LNCaP clone FGC (cell line): Measurements from ENCODE around the gene DMP1.

Experiments
- DNase-seq: peaks from one replicate; pipeline ENCODE4 v3.0.0-alpha.2; 2011; ENCODE audit warnings: low read depth
- H3K4me3 ChIP-seq: 2 replicates; pipeline ENCODE4 v1.5.1; 2011; ENCODE audit warnings: mild to moderate bottlenecking, low read depth, low read length, control low read depth
- CTCF ChIP-seq: IDR thresholded peaks from 2 replicates; pipeline ENCODE4 v1.5.1; 2012; ENCODE audit warnings: mild to moderate bottlenecking; ENCODE audit not compliant: control insufficient read depth, insufficient read depth; ENCODE audit errors: extremely low read depth

DMP1 gene, protein sequence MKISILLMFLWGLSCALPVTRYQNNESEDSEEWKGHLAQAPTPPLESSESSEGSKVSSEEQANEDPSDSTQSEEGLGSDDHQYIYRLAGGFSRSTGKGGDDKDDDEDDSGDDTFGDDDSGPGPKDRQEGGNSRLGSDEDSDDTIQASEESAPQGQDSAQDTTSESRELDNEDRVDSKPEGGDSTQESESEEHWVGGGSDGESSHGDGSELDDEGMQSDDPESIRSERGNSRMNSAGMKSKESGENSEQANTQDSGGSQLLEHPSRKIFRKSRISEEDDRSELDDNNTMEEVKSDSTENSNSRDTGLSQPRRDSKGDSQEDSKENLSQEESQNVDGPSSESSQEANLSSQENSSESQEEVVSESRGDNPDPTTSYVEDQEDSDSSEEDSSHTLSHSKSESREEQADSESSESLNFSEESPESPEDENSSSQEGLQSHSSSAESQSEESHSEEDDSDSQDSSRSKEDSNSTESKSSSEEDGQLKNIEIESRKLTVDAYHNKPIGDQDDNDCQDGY

GRCh38 chr4:87649980-87650379 is at the start of gene DMP1:
TSS of gene DMP1 (plus strand) at chr4:87650280. CDS start at chr4:87656493, 6,213 bp downstream.
- H3K4me3 ChIP-seq: no peak within 1 kb of the TSS
- TF ChIP-seq CTCF: no peak

DNA sequence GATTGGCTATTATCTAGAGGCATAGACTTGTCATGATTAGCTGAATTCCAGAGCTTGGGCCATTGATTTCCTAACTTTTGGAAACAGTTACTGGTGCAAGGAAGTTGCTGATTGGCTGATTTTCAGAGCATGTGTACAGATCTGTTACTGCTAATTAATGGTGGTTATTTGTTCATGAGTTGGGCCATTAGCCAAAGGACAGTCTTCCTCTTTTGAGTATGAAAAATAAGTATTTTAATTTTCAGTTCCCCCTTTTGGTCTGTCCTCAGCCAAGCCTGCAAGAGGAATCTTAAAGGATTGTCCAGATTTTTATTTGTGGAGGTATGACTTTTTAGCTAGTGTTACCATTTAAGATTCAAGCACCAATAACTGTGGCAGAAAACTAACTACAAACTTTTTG is 48.7 kb upstream of the DMP1 start:
- TF ChIP-seq CTCF: no peak
- DNase-seq: no peak
- no peak overlapping the region for H3K4me3 ChIP-seq

More at GRCh38 chr4:87649980-87650379, at the start of gene DMP1:
- DNase-seq: no peak

DNA sequence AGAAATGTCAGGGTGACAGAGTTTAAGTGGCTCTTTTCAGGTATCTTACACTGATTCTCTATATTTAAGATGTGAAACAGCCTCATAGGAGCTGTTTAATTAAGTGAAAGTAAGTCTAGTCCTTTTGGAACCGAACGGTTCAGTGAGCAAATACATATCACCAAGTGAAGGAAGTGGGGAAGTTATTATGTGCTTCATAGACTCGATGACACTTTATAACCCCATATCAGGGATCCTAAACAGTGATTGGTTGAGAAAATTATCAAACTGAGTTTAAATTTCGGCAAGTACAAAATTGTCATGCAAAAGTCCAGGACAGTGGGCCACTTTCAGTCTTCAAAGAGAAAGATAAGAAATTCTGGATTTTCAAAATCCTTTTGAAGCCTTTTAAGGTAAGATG is 41.9 kb upstream of the DMP1 start, which contains the start of gene DSPP:
DSPP (plus strand) TSS at position 301 of the 400 bp plus-strand sequence. CDS start 2,380 bp downstream, outside the sequence.
- TF ChIP-seq CTCF: no peak
- DNase-seq: no peak
- H3K4me3 ChIP-seq: no peak within 1 kb of the TSS

DNA sequence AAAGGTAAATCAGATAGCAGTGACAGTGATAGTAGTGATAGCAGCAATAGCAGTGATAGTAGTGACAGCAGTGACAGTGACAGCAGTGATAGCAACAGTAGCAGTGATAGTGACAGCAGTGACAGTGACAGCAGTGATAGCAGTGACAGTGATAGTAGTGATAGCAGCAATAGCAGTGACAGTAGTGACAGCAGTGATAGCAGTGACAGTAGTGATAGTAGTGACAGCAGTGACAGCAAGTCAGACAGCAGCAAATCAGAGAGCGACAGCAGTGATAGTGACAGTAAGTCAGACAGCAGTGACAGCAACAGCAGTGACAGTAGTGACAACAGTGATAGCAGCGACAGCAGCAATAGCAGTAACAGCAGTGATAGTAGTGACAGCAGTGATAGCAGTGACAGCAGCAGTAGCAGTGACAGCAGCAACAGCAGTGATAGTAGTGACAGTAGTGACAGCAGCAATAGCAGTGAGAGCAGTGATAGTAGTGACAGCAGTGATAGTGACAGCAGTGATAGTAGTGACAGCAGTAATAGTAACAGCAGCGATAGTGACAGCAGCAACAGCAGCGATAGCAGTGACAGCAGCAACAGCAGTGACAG is 35.7 kb upstream of the DMP1 start:
- H3K4me3 ChIP-seq: no peak overlapping the region
- no peak for TF ChIP-seq CTCF
- no peak for DNase-seq

DNA sequence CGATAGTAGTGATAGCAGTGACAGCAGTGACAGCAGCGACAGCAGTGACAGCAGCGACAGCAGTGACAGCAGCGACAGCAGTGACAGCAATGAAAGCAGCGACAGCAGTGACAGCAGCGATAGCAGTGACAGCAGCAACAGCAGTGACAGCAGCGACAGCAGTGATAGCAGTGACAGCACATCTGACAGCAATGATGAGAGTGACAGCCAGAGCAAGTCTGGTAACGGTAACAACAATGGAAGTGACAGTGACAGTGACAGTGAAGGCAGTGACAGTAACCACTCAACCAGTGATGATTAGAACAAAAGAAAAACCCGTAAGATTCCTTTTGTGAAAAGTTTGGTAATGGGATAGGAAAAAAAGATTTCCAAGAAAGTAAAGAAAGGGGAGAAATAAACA is 33.8 kb upstream of the DMP1 start:
- DNase-seq: no peak
- no peak for TF ChIP-seq CTCF
- no peak overlapping the region for H3K4me3 ChIP-seq

DNA sequence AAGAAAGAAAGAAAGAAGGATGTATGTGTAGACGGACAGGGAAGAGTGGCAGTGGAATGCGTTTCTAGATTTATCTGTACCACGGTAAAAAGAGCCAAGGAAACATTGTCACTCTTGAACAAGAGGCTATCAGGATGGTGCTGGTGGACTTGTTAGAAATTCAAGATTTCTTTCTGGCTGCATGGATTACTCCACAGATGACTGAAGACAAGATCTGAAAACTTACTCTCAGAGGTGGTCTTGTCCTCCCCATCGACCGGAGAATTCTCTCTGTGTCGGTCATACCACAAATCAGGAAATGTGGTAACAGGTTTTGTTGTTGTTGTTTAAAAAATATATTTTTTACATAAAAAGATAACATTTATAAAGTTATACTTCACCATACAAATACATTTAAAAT is 30.0 kb upstream of the DMP1 start:
- DNase-seq: no peak
- no peak overlapping the region for H3K4me3 ChIP-seq
- TF ChIP-seq CTCF: no peak
